Choroid plexus epithelial cell (primary cell): ENCODE data around the gene RNF8.
A peak's percentile ranks its signal among the peaks of the same experiment; 100 is the strongest.

Experiments used
- DNase-seq: peaks from one replicate; pipeline ENCODE4 v3.0.0-alpha.2; 2010; ENCODE audit warnings: low read depth
- H3K4me3 ChIP-seq: 2 replicates; pipeline ENCODE4 v1.5.1; 2011; ENCODE audit warnings: low read depth, mild to moderate bottlenecking, control low read depth, low read length, moderate library complexity
- TF ChIP-seq, protein P1 (sequence below): conservative IDR thresholded peaks from 2 replicates; pipeline ENCODE4 v1.5.1; 2011; ENCODE audit warnings: low read depth, mild to moderate bottlenecking, control low read depth, inconsistent platforms, low read length, moderate library complexity

Gene RNF8

DNA sequence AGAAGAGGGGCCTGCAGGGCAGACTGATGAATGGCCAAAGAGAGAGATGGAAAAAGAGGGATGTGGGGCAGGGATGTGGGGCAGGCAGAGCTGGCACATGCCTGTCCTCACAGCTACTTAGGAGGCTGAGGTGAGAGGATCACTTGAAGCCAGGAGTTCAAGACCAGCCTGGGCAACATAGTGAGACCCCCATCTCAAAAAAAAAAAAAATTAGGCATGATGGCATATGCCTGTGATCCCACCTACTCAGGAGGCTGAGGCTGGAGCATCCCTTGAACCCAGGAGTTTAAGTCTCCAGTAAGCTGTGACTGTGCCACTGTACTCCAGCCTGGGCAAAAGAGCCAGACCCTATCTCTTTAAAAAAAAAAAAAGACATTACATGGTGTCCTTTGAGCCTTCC, 34.8 kb downstream of the RNF8 start:
- DNase-seq, result no peak
- no peak overlapping the region for H3K4me3 ChIP-seq
- TF ChIP-seq, protein P1, sequence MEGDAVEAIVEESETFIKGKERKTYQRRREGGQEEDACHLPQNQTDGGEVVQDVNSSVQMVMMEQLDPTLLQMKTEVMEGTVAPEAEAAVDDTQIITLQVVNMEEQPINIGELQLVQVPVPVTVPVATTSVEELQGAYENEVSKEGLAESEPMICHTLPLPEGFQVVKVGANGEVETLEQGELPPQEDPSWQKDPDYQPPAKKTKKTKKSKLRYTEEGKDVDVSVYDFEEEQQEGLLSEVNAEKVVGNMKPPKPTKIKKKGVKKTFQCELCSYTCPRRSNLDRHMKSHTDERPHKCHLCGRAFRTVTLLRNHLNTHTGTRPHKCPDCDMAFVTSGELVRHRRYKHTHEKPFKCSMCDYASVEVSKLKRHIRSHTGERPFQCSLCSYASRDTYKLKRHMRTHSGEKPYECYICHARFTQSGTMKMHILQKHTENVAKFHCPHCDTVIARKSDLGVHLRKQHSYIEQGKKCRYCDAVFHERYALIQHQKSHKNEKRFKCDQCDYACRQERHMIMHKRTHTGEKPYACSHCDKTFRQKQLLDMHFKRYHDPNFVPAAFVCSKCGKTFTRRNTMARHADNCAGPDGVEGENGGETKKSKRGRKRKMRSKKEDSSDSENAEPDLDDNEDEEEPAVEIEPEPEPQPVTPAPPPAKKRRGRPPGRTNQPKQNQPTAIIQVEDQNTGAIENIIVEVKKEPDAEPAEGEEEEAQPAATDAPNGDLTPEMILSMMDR, result no peak

DNA sequence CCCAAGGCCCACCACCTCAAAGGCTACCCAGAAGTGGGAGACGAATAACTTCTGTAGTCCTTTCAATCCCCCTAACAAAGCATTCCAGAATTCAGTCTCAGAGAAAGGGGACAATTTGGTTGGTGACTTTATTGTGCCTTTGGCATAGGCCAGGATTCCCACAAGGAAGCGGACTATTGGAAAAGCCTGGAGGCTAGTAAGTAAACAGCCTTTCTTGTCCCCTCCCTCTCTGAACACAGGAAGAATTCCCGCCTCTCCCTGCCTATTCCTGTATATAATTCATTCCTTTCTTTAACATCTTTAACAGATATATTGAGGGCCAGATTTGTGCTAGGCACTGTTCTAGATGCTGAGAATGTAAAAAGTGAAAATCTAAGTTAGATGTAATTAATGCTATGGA, 36.1 kb downstream of the RNF8 start:
- TF ChIP-seq, protein P1, result no peak
- H3K4me3 ChIP-seq, result no peak overlapping the region
- no peak for DNase-seq

DNA sequence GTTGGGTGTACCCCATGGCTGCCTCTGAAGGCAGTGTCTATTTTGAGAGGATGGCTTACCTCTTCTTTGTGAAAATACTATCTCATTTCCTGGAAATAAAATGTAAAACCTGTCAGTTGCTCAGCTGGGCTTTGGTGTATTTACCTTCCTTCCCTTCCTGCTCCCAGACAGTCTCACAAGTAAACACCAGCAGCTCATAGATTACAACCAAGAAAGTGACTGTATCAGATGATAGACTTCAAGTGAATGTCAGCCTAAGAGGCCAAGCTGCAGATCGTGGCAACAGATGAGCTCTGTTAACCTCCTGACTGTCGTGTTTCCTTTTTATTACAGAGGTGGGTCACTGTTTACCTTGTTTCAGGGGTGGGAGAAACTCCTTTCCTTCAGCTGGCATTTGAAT, 37.3 kb downstream of the RNF8 start:
- TF ChIP-seq, protein P1, result no peak
- no peak overlapping the region for H3K4me3 ChIP-seq
- no peak for DNase-seq

DNA sequence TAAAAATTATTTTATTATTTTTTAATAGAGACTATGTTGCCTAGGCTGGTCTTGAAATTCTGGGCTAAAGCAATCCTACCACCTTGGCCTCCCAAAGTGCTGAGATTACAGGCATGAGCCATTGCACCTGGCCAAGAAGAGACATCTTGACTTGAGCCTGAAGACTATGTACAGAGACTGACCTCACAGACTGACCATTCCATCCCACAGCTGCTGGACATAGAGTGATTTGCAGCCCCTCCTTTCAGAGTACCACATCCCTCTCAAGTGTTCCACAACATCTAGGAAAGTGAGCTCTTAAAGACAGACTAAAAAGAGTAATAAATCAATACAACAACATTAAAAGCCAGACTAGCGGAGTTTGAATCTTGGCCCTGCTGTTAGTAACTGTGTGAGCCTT, 39.0 kb downstream of the RNF8 start:
- no peak for DNase-seq
- TF ChIP-seq, protein P1, result no peak
- H3K4me3 ChIP-seq, result no peak overlapping the region

DNA sequence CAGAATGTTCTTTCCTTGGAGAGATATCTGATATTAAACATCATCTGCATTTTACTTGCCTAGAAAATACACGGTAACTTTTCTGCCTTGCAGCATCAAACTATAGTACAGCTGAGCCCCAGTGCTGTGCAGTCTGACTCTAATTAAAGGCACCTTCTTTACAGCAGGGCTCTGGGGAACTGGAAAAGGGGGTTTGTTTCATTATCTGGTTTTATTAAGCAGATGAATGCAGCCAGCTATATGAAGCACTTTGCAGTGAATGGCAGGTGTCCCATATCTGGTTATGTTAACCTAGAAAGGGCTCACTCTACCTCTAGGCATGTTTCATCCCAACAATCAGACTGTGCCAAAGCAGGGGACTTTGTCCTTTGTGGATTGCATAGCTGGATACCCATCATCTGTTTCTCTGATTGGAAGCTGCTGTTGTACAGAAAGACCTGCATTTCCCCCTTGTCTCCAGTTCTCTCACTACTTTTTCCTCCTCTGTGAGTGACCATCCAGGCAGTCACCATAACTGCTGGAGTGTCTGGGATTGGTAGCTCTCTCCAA, 39.7 kb downstream of the RNF8 start:
- DNase-seq, result no peak
- TF ChIP-seq, protein P1, result no peak
- H3K4me3 ChIP-seq, result no peak overlapping the region

DNA sequence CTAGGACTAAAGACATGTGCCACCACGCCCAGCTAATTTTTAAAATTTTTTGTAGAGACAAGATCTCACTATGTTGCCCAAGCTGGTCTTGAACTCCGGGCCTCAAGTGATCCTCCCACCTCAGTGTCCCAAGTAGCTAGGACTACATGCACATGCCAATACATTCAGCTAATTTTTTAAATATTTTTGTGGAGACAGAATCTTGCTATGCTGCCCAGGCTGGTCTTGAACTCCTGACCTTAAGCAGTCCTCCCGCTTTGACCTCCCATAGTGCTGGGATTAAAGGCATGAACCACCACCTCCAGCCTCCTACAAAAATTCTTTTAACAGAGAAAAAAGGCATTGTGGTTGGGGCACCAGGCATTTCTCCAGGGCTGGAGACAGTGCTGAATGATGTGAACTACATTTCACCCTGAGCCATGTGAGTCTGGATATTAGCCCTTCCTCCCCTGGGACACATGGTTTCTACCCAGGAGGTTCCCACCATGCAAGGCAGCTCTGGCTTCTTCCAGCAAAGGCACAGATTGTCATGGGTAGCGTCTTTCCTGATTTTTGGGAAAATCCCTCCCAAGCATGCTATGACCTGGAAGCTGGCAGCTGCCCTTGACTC, 42.9 kb downstream of the RNF8 start:
- peak; percentile 84 for DNase-seq
- no peak overlapping the region for H3K4me3 ChIP-seq
- TF ChIP-seq, protein P1, result no peak

DNA sequence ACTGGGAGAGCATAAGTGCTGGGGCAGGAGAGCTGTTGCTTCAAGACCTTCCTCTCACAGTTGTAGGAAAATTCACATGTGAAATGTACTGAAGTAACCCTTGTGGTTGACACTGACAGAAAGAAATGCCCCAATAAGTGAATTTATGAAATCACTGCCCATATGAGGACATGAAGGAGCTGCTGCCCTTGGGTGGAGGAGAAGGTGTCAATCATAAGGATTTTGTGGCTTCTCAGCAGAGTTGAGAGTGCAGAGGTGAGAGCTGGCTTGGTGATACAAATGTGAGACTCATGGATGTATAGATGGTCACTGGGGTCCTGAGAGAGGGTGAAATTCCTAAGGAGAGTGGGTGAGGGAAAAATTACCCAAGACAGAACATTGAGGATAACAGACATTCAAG, 45.3 kb downstream of the RNF8 start:
- TF ChIP-seq, protein P1, result no peak
- peak; percentile 35 for DNase-seq
- no peak overlapping the region for H3K4me3 ChIP-seq
